GM18517 (cell line): ENCODE measurements around the gene PSD2.

Source experiments
- ATAC-seq: cut with Tn5 transposase; IDR thresholded peaks from one replicate; pipeline ENCODE4 v1.9.1; 2021; ENCODE audit warnings: mild to moderate bottlenecking, moderate library complexity; ENCODE audit not compliant: unreplicated experiment

The PSD2 gene

GRCh38 chr5:139872851-139873794 lies 77.5 kb downstream of the PSD2 start:
- no peak for ATAC-seq

GRCh38 chr5:139875957-139876356 lies 80.3 kb downstream of the PSD2 start:
- no peak for ATAC-seq

DNA sequence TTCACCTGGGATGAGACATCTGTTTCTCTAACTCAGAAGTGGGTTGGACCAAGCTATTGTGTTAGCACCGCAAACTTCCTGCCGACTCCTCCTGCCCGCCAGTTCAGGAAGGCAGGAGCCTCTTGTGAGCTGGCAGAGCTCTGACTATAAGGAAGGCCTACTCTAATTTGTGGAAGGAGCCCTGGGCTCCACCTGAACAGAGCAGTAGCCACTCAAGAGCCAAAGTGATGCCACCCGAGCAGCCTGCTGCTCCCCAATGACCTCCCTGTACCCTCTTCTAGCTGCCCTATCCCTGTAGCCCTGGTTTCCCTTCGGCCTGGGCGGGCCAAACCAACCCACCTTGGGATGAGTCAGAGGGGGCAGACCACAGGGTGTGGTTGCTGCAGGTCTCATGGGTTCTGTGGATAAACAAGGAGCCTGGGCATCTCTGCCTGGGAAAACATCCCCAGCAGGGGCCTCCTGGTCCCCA lies 81.6 kb downstream of the PSD2 start:
- no peak for ATAC-seq

- no peak for ATAC-seq
Observed at GRCh38 chr5:139878093-139878492, 82.5 kb downstream of the PSD2 start.

GRCh38 chr5:139880416-139881142 lies 85.0 kb downstream of the PSD2 start:
- ATAC-seq = no peak

DNA sequence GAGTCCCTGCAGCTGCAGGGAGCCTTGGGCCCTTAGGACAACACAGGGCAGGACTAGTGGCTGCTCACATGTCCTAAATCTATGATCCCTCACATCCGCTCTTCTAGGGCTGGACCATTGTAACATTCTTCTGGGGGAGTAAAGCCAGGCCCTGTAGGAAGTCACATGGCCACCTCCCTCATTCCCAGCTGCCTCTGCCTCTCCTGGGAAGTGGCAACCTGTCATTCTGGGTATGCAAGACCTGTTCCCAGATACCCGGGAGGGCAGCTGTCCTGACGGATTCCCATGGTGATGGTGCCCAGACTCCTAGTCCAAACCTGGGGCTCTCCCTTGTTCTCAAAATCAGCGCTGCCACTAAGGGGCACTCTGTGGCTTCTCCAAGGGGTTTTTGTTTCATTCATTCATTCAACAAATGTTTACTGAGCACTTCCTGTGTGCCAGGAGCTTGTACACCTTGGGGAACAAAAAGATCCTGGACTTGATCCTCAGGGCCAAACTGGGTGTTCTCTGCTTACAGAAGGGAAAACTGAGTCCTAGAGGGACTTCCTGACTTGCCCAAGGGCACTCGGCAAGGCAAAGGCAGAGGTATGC lies 85.6 kb downstream of the PSD2 start:
- no peak for ATAC-seq

- no peak for ATAC-seq
Observed at GRCh38 chr5:139882316-139882715, 86.7 kb downstream of the PSD2 start.

DNA sequence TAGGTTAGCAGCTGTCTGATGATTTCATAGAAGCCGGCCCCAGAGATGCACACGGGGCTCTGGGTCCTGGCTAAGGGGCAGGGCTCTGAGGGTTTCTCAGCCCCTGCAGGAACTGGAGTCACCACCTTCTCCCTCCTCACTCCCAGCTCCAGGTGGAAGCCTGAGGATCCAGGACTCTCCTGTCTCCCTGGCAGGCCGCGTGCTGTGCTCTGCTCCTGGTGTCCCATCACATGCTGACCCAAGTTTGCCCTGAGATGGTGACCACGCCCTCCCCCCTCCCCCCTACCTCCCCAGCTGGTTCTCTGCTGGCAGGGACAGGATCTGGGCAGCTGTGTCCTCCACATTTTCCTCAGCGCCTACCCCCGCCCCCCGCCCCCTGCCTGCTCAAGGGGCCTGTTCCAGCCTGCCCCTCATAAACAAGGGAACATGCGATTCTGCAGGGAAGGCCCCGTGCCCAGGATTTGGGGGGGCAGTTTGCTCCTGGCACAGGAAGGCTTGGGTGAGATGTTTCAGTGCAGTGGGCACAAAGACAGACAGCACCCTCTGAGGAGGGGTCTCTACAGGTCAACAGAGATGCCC lies 87.4 kb downstream of the PSD2 start:
- no peak for ATAC-seq

DNA sequence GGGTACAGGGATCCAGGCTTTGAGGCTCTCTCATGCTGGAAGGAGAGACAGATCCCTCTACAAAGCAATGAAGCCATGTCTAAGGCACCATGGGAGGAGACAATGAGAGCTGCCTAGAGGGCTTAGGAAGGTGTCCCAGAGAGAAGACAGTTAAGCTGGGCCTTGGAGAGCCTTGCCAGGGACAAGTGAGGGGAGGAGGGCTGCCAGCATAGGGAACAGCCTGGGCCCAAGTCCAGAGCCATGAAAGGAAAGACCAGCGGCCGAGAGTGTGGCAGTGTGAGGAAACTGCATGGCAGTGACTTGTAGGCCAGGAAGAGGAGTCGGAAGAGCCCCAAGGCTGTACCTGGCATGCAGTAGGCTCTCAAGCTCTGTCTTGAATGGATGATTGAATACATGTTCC lies 88.5 kb downstream of the PSD2 start:
- ATAC-seq = no peak

DNA sequence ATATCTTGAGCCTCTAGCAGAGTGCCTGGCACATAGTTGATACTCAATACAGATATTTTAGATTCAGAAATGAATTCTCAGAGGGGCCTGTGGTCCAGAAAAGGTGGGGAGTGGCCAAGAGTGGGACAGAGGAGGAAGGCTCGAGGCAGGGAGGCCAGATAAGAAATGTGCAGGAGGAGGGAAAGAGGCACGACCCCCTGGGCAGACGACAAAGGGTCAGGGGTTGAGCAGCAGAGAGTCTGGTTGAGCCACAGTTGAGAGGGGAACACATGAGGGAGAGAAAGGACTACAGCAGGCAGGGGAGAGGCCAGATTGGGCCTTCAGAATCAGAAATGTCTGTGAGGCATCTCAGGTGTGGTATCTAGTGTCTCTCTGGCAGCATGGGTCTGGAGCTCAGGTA lies 89.1 kb downstream of the PSD2 start:
- no peak for ATAC-seq

DNA sequence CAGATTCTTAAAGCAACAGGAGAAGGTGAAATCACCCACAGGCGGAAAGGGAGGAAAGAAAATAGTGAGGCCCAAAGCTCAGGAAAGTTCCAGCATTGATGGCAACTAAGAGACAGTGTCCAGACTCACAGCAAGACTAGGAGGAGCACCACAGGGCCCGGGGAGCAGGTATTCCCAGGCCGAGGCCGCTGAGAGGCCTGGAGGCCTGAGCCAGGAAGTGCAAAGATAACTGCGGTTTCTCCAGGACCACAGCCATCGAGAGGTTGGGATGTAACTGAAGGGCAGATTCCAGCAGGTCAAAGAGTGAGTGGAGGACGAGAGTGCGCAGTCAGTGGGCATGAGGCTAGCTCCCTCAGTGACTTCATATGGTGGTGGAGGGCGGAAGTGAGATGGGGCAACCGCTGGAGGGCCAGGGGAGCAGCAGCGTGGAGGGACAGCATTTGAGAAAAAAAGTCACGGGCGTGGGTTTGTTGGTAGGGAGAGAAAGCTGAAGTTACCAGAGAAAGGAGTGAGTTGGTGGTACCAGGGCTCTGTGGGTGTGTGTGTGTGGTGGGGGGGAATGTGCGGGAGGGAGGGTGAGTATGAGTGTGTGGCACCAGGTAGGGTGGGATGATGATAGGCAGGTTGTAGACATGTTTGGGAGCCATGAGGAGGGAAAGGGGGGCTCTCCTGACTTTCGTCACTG lies 89.7 kb downstream of the PSD2 start:
- no peak for ATAC-seq

- no peak for ATAC-seq
Observed at GRCh38 chr5:139885857-139886208, 90.2 kb downstream of the PSD2 start.

- ATAC-seq = no peak
Observed at GRCh38 chr5:139886213-139886612, 90.6 kb downstream of the PSD2 start.

- ATAC-seq = no peak
Observed at GRCh38 chr5:139888370-139888769, 92.8 kb downstream of the PSD2 start.

DNA sequence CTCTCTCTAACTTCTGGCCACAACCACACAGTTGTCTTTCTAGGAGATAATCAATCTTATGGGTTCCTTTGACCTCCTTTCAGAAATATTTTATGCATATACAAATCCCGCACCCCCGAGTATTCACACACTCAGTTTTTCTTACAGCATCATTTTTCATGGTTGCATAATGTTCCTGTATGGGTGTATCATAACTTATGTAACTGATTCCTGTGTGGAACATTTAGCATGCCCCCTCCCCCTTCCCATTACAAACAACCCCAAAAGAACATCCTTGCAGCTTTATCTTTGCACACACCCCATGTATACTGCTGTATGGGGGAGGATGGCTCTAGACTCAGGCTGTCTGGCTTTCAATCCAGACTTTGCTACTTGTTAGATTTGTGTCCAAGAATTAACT lies 93.8 kb downstream of the PSD2 start:
- no peak for ATAC-seq

- no peak for ATAC-seq
Observed at GRCh38 chr5:139893873-139894272, 98.3 kb downstream of the PSD2 start.
